Subcutaneous adipose tissue (tissue), 4 donors: Measurements from ENCODE around the gene NDUFAF8. TPM values are rescaled to one million over a fixed set of nuclear protein-coding genes. Genes with fewer than 3 reads are reported as not detected.

Source experiments
- total RNA-seq, 4 donors: library from RNA; depleted of rRNA; stranded (reverse); fragments of >200 nt; gene quantifications; one replicate each; pipeline ENCODE4 v1.1.0, GENCODE V29; 2016
- TF ChIP-seq, protein P1 (sequence below): fragments of 450-650 bp; IDR thresholded peaks from one replicate; pipeline ENCODE4 v1.5.1; 2016; ENCODE audit warnings: low read depth, mild to moderate bottlenecking, control low read depth, antibody characterized with exemption, moderate library complexity

NDUFAF8 gene, protein sequence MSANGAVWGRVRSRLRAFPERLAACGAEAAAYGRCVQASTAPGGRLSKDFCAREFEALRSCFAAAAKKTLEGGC
- total RNA-seq, result 10 to 100 TPM; 20.4 to 59.5 (median 53.6) TPM

DNA sequence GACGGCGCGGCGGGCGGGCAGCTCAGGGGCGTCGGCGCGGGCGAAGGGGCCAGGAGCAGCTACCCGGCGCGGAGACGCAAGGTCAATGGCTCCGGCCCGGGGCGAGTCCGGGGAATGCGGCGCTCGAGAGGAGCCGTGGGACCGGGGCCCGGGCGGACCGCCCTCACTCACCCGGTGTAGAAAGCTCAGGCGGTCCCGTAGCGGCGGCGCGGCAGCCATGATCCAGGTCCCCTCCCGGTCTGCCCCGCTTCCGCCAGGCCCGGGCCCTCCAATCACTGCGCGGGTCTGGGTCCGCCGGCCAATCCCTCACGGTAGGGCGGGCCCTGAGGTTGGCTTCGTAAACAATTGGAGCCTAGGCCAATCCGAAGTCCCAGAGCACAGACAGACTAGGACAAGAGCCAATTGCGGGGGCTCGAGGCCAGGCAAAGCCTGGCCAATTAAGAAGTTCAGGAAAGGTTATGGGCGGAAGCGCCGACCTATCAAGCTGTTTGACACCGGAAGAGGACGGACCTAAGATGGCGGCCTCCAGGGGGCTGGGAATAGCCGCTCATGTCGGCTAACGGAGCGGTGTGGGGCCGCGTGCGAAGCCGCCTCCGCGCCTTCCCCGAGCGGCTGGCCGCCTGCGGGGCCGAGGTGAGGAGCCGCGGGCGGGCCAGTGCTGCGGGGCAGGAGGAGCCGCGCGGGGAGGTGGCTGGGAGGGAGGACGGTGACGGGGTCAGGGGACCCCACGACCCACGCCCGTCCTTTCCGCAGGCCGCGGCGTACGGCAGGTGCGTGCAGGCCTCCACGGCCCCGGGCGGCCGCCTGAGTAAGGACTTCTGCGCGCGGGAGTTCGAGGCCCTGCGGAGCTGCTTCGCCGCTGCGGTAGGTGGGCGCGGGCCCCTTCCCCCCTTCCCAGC lies at the start of gene NDUFAF8, which contains the start of gene TEPSIN:
Gene NDUFAF8 (plus strand): TSS at position 504 of the 899 bp plus-strand sequence. CDS start 46 bp downstream, at position 550.
Gene TEPSIN (minus strand): TSS at position 241 of the 899 bp plus-strand sequence. CDS start 22 bp downstream, at position 219.
- TF ChIP-seq, protein P1, sequence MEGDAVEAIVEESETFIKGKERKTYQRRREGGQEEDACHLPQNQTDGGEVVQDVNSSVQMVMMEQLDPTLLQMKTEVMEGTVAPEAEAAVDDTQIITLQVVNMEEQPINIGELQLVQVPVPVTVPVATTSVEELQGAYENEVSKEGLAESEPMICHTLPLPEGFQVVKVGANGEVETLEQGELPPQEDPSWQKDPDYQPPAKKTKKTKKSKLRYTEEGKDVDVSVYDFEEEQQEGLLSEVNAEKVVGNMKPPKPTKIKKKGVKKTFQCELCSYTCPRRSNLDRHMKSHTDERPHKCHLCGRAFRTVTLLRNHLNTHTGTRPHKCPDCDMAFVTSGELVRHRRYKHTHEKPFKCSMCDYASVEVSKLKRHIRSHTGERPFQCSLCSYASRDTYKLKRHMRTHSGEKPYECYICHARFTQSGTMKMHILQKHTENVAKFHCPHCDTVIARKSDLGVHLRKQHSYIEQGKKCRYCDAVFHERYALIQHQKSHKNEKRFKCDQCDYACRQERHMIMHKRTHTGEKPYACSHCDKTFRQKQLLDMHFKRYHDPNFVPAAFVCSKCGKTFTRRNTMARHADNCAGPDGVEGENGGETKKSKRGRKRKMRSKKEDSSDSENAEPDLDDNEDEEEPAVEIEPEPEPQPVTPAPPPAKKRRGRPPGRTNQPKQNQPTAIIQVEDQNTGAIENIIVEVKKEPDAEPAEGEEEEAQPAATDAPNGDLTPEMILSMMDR, result no peak

DNA sequence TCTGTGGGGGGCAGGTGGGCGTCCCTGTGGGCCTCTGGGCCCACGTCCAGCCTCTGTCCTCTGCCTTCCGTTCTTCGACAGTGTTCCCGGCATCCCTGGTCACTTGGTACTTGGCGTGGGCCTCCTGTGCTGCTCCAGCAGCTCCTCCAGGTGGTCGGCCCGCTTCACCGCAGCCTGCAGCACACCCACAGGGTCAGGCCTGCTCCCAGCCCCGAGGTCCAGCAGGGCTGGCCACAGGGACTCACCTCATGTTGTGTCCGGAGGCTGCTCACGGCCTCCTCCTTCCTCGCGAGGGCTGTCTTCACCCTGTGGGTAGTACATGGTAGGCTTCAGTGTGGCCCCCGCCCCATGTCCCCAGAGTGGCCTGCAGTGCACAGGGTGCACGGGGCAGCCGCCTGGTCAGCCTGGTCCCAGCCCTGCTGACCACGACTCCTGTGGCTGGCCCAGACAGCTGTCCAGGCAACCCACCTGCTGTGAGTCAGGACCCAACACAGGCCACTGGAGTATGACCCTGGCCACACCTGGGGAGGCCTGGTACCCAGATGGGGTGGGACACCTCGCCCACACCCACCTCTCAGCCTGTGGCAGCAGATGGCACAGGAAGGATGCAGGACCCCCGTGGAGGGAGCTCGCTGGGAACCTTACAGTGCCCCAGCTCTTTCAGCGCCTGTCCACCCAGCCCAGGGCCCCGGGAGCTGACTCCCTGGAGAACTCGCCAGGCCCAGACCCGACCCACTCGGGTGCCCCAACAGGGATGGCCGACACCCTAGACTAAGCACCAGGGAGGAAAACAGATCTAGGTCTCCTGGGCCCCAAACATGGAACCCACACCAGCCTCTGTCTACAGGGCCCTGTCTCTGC lies 49.2 kb upstream of the NDUFAF8 start:
- TF ChIP-seq, protein P1, result no peak

DNA sequence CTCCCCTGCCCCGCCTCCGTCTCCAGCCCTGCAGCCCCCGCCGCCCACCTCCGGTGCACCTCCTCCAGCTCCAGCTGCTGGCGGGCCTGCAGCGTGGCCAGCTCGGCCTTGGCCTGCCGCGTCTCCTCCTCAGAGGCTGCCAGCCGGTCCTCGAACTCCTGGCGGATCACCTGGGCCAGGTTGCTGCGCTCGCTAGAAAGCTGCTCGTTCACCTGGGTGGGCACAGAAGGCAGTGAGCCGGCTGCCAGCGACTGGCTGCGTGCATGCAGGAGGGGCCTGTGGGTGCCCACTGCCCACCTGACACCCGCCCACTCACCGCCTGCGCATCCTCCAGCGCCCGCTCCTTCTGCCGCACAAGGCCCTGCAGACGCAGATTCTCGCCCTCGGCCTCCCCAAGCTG lies 48.5 kb upstream of the NDUFAF8 start:
- TF ChIP-seq, protein P1, result no peak

DNA sequence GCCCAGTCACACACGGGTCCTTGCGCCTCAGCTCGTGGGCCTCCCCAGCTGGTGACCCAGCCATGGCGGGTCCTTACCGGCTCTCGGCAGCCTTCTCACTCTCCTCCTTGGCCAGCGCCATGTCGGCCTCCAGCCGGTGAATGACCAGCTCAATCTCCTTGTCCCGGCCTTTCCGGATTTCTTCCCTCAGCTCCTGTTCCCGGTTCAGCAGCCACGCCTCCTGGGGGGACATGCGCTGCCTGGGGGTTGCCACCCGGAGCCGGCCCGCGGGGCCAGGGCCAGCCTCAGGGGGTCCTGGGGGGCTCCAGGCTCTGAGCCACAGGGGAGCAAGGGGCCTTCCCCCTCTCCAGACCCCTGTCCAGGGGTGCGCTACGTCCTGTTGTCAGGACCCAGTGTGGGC lies 48.0 kb upstream of the NDUFAF8 start:
- TF ChIP-seq, protein P1, result no peak

DNA sequence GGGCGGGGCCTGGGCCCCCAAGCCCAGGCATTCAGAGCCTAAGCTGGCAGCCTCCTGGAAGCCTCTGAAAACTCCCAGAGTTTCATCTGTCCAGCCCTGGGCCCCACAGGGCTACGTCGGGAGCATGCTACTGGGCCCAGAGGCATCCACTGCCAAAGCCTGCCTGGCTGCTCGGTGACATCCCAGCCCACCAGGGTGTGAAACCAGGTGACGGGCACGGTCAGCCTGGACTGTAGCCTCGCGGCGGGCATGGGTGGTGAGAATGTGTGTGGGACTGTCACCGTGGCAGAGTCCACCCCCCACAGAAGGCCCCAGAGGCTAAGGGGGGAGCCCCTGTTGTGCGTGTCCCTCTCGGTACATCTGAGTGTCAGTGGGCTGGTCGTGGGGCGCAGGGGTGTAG lies 47.5 kb upstream of the NDUFAF8 start:
- TF ChIP-seq, protein P1, result no peak

DNA sequence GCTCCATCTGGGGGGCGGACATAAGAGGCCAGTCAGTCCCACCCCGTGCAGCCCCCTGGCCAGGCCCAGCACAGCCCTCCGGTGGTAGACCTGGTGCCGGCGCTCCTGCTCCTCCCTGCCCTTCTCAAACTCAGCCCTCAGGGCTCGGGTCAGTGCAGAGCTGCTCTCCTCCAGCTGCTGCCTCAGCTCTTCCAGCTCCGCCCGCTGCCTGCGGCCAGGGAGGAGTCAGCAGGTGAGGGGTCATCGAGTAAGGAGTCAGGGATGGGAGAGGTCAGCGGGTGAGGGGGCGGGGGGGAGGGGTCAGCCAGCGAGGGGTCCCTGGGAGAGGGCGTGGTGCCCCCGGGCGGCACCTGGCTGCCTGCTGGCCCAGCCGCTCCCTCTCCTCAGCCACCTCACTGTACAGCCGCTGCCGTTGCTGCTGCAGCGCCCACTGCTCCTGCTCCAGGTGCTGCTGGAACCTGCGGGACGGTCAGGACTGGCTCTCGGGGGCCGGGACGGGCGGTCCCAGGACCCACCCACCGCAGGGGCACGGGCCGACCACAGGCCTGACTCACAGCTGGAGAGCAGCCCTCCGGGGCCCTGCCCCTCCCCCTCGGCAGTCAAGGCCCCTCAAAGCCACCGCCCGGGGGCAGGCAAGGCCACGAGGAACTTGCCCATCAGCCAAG lies 46.6 kb upstream of the NDUFAF8 start:
- TF ChIP-seq, protein P1, result no peak
